Measurements from ENCODE around the gene SF3B3.
"Not testable (repeated sequence)": the region's sequence is repeated elsewhere in the genome, so short reads cannot be mapped to it uniquely, and the experiment has no call there.

SF3B3 gene

DNA sequence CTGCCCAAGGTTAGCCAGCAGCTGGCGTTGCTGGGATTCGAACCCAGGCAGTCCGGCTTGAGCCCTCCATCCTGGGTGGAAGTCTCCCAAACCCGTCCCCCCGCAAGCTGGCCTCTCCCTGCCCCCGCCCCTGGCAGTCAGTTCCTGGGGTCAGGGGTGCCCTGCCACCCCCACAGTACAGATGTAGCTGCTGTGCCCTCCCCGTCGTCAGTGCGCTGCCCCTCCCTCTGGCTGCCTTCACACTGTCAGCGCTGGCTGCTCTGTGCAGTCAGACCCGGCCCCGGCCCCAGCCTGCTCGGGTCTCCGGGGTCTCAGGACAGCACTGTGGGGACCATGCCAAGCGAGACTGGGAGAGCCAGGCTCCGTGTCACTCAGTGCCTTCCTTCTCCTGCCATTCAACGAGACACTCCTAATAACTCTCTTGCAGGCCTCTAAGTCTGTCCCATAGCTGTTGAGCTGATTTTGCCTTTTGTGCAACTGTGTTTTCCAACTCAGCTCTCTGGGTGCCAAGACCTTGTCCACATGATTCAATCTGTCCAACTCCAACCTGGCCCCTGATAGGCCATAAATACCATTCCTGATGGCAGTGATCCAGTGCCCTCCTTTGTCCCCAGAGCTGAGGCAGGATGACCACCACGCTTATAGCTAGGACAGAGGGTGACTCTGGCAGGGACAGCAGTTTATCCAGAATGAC, 67.3 kb downstream of the SF3B3 start:
- no peak for DNase-seq

DNA sequence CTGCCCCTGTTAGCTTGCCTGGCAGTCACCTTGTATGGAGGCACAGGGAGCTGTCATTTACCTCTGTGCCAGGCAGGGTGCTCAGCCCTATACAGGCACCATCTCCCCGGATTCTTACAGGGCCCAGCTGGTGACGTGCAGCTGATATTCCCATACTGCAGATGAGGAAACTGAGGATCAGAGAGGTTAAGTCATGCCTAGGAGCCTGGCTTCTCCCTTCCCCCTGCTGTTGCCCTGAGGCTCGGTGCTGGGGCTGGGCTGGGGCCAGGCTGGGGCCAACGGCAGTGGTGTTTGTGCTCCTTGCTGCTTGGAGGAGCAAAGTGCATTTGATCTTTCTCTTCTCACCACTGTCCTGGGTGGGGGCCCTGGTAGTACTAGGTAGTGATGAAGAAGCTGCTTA, 68.0 kb downstream of the SF3B3 start:
- DNase-seq = no peak

DNA sequence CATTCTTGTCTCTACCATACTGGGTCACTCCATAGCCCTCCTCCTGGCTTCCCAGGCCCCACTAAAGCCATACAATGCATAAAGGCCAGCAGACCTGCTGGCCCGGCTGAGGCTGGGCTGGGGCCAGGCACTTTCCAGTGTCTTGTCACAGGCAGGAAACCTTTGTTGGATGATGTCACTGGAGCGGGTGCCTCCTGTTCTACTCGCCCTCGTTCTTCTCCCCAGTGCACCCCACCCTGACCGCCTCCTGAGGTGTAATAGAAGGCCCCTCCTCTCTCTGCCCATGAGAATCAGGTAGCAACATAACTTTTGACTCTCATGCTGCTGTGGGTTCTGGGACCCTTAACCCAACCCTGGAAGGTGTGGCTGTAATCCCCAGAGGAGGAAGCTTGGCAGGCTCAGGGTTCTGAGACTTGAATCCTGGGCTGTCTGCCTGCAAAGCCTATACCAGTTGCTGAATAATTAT, 68.5 kb downstream of the SF3B3 start:
- no peak for DNase-seq

DNA sequence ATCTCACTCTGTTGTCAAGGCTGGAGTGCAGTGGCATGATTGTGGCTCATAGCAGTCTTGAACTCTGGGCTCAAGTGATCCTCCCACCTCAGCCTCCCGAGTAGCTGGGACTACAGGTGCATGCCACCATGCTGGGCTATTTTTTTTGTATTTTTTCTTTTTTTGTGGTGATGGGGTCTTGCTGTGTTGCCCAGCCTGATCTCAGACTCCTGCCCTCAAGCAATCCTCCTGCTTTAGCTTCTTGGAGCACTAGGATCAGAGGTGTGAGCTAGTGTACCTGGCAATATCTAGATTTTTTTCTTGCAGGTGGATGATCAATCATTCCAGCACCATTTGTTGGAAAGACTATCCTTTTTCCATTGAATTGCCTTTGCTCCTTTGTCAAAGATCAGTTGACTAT, 69.9 kb downstream of the SF3B3 start:
- DNase-seq = no peak

DNA sequence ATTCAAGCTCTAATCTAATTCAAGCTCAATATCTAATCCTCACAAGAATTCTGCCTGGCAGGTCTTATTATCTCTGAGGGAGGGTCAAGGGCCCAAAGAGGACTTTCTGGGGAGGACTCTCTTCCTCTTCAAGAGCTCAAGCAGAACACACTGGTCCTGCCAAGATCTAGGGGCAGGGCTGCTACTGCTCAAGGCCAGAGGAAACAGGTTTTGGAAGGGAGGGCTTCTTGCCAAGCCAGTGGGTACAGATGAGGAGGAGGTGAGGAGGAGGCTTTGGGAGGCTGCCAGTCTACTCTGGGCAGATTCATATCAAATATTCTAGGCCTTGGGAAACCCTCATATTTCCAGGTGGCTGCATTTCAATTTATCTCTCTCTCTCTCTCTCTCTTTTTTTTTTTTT, 71.0 kb downstream of the SF3B3 start:
- DNase-seq = no peak

DNA sequence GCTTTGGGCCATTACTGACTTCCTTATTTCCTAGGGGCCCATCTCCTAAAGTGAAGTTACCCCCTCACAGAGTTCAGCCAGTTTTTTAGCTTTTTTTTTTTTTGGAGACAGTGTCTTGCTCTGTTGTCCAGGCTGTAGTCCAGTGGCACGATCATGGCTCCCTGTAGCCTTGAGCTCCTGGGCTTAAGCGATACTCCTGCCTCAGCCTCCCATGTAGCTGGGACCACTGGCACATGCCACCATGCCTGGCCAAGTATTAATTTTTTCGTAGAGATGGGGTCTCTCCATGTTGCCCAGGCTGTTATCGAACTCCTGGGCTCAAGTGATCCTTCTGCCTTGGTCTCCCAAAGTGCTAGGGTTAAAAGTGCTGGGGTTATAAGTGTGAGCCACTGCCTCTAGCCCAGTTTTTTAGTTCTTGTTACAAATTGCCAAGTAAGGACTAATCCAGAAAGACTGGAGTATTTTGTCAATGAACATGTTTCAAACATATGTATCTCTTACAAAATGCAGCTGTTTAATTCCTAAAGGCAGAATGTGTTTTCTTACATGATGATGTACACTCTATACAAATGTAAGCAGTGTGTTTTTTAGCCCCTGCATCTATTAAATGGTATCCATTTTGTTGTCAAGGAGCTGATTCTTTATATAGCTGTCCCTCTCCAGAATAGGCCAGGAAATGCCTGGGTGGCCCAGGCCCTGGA, 73.7 kb downstream of the SF3B3 start:
- DNase-seq = no peak

DNA sequence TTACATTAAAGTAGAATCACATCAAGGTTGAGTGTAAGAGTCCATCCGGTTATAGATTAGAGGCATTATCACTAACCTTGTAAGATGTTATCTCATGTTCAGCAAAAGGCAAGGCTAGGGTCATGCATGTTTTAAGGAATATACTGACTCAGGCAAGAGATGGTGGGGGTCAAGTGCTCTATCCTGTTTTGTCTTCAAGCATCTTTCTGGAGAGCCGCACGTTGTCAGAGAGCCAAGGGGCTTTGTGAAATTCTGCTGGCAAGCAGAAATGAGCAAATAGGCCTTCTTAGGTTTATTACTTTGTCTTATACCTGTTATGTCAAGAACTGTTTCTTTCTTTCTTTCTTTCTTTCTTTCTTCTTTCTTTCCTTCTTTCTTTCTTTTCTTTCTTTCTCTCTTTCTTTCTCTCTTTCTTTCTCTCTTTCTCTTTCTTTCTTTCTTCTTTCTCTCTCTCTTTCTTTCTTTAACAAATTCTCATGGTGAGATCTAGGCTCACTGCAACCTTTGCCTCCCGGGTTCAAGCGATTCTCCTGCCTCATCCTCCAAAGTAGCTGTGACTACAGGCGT, 75.4 kb downstream of the SF3B3 start:
- no peak for DNase-seq

DNA sequence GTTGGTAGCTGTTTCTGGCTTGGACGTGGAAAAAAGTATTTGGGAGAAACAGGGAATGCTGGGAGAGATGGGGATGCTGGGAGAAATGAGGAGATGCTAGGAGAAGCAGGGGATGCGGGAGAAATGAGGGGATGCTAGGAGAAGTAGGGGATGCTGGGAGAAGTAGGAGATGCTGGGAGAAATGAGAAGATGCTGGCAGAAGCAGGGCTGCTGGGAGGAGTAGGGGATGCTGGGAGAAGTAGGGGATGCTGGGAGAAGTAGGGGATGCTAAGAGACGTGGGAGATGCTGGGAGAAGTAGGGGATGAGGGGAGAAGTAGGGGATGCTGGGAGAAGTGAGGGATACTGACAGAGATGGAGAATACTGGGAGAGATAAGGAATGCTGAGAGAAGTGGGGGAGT, 77.1 kb downstream of the SF3B3 start:
- DNase-seq = no peak

DNA sequence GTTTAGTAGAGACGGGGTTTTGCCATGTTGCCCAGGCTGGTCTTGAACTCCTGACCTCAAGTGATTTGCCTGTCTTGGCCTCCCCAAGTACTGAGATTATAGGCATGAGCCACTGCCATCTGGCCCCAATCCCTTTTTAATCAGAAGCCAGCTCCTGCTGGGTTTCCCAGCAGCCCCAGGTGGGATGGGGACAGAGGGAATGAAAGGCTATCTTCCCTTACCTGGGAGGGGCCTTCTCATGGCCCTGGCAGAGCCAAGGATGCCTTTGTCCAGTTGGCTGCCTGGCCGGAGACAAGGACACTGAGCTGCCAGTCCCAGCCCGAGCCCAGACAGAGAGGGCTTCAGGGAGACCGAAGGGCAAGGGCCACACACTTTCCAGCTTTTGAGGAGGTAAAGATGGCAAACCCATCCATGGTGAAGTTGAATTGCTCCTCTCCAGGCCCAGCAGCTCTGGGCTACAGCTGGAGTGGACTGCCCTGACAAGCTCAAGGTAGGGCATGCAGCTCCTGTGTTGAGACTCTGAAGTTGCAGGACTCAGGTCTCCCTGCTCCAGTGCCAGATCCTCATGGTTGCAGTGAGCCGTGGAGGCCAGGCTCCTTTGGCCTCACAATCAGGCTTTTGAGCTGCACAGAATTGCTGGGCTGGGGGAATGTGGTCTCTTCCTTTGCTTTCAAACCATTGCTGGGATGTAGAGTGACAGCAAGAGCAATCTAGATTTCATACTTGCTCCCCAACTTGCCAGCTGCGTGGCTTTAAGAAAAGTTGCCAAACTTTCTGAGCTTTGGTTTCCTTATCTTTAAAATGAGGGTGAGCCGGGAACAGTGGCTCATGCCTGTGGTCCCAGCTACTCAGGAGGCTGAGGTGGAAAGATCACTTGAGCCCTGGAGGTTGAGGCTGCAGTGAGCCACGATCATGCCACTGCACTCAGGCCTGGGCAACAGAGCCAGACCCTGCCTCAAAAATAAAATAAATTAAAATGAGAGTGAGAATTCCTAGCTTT, 78.3 kb downstream of the SF3B3 start:
- no peak for DNase-seq

DNA sequence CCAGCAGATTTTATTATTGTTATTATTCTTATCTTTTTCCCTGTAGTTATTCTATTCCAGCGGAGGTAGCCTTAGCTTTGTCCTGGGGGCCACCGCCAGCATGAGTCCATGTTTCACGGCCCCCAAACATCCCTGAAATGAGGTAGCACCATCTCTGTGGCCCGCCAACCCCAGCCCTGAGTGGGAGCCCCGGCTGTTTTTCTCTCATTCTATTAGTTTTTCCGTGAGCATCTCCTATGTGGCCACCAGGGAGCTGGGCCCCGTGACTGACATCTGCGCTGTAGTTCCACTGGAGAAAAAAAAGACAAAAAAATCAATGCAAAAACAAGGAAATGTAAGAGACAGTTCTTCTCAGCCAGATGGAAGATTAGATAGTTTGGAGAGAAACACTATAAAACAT, 79.2 kb downstream of the SF3B3 start:
- no peak for DNase-seq

DNA sequence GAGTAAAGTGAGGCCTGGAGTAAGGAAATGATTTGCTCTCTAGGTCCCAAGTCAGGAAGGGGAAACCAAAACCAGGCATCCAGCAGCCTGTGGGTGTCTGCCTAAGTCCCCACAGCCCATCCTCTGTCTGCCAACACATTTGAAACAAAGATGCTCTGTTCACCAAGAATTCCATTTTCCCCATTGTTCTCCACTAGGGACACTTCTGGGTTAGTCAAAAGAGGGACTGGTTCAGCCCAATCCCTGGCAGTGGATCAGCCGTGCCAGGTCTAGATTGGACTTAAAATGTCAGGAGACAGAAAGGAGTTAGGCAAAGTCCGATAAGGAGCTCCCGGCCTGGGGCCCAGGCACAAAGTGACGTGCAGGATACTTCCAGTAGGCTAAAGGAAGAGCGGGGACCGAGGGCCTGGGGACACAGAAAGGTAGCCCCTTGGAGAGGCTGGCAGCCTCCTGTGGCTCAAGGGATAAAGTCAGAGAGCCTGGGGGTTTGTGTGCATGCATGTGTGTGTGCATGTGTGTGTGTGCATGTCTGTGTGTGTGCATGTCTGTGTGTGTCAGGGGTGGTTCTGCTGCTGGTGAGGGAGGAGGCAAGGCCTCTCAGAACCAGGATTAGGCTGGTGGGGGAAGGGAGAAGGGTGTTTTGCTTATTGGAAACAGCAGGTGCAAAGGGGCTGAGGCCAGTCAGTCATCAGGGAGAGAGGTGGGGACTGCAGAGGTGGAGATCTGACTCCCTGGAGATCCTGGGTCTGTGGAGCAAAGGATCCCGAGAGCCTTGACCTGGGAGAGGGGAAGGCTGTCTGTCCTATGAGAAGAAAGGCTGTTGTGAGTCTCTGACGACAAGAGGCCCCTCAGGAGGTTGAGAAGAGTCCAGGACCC, 81.0 kb downstream of the SF3B3 start:
- no peak for DNase-seq

DNA sequence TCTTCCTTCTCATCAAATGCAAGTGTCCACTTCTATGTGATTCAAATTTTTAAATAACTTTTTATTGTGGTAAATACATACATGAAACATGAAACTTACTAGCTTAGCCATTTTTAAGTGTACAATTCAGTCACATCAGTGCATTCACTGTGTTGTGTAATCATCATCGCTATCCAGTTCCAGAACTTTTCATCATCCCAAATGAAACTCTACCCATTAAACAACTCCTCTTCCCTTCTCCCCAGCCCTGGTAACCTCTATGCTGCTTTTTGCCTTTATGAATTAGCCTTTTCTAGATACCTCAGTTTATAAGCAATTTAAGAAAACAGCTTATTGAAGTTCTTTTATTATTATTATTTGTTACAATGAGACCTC, 81.7 kb downstream of the SF3B3 start:
- no peak for DNase-seq

DNA sequence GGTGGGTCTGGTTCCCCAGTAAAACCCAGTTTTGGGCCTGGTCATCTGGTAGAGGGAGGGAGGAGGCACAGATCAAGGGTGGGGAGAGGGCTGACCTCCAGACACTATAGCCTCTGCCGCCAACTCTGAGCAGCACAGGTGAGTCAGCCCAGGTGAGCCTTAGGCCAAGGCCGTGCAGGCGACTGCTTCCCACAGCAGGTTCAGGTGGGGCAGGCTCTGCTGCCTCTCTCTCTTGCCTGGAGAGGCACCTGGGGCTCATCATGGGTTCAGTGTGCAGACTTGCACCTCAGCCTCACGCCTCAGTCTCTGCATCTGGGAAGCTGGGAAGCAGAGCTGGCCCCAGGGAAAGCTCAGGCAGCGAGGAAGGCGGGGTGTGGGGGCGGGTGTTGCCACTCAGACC, 84.9 kb downstream of the SF3B3 start:
- DNase-seq = no peak

DNA sequence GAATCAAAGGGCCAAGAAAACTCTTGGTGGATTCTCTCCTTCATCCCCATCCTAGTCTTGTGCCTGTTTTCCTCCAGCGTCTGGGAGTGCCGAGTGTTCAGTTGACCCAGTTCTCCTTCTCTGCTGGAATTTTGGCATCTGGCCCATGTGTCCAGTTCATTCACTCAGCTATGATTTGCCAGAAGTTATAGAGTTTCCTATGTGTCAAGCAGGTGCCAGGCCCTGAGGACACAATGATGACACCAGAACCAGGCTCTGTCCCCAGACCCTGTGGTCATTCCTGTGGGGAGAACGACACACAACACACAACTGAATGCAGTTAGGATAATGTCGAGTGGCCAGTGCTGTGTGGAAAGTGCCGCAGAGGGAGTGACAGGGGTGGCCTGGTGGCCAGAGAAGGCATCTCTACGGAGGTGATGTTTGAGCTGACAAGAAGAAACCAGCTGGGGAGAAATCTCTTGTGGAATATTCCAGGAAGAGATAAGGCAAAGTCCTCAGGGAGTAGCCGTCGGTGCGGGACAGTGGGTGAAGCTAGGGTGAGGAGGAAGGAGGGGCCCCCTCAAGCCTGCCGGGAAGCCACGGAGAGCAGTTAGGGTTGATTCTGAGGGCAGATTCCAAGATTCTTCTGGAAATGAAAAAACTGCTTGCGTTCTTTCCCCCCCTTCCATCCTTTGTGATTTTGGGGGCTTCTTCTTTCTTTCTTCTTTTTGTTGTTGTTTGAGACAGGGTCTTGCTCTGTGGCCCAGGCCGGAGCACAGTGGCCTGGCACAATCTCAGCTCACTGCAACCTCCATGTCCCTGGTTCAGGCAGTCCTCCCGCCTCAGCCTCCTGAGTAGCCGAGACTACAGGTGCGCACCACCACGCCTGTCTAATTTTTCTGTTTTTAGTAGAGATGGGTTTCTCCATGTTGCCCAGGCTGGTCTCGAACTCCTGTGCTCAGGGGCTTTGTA, 86.9 kb downstream of the SF3B3 start:
- no peak for DNase-seq

DNA sequence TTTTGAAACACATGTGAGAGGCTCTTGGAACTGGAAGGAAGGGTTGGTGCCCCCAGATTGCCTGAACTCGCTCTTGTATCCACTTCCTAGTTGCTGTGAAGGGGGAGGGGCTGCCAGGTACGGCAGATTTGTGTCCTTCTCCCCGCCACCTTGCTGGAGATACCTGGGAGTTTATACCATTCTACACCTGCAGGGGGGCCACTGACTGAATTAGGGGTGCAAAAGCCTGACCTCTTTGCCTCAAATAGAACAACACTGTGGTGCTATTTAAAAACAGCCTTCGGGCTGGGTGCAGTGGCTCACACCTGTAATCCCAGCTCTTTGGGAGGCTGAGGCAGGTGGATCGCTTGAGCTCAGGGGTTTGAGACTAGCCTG, 87.6 kb downstream of the SF3B3 start:
- no peak for DNase-seq

DNA sequence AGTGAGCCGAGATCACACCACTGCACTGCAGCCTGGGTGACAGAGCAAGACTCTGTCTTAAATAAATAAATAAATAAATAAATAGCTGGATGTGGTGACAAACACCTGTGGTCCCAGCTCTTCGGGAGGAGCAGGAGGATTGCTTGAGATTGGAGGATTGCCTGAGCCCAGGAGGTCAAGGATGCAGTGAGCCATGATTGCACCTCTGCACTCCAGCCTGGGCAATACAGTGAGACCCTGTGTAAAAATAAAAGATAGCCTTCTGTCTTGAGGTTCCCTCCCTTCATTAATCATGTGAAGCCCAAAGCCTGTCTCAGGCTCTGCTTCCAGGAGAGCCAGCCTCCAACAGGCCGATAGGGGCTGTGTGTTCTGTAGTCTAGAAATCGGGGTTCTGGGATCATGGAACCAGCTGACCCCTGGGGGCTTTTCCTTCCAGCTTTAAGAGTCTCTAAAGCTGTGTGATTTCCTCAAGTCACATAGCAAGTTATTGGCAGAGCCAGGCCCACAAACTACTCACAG, 88.2 kb downstream of the SF3B3 start:
- no peak for DNase-seq

DNA sequence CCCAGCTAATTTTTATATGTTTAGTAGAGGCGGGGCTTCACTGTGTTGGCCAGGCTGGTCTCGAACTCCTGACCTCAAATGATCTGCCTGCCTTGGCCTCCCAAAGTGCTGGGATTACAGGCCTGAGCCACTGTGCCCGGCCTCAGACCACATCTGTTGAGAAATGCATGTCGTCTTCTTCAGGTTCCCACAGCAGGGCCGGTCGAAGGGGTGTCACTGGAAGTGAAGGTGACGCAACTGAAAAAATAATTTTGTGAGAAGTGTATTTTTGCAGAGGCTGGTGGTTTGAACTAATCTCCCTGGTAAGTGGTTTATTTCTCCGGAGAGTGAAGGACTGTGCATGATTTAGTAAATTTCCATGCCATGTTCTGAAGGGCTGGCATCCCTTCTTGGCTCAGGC, 89.3 kb downstream of the SF3B3 start:
- no peak for DNase-seq

DNA sequence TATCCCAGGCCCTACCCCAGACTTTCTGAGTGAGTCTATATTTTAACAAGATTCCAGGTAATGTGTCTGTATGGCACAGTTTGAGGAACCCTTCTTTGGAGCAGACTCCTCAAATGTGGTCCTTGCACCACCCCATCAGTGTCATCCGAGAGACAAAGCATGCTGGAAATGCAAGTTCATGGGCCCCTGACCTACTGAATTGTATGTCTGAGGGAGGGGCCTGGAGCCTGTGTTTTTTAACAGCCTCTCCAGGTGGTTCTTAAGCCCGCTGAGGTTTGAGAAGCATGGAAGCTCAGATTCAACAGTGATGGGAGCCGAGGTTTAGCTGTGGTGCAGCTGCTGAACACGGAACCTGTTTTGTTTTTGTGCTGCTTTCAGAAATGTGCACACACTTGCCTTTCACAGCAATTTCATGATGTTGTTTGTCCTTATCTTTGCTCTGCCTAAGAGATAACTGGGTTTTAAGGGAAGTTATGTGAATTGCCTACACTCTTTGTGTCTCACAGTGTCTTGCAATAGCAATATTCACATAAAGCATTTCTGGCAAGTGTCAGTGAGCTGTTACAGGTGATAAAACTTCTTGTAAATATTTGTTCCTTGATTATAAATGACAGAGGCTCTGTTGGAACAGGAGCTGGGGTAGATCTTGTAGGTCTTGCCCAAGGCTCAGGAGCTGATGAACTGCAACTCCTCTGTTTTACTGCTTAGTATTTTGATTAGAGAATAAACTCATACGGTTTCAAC, 90.8 kb downstream of the SF3B3 start:
- no peak for DNase-seq

DNA sequence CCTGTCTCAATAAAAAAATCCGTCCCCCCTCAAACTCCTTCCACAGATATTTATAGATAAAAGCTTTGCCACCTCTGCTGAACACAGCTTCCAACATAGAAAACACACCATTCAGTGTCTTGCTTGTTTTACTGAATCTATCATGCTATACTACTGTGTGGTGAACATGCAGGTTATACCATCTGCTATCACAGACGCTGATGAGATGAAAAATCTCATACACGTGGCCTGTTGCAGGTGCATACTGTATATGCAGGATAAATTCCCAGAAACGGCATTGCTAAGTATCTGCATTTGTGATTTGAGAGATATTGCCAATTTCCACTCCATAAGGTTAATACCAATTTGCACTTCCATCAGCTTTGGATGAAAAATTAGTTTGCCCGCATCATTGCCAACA, 92.3 kb downstream of the SF3B3 start:
- DNase-seq = no peak

DNA sequence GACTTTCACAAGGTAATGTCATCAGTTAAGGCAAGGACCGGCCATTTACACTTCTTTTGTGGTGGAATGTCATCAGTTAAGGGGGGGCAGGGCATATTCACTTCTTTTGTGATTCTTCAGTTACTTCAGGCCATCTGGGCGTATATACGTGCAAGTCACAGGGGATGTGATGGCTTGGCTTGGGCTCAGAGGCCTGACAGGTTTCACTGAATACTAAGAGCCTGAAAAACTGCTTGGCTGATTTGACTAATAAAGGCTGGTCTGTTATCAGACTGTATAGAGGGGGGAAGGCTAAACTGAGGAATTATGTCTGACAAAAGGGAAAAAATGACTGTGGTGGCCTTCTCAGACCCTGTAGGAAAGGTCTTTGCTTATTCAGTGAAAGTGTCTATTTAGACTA, 98.2 kb downstream of the SF3B3 start:
- DNase-seq = not testable (repeated sequence)

Measured in suppressor macrophage (primary cell).